HepG2 (cell line): ENCODE data around the gene GLRA1. TPM values are rescaled to one million over a fixed set of nuclear protein-coding genes. Genes with fewer than 3 reads are reported as not detected.

Experiments
- ATAC-seq: fragments of 200-7000 bp; cut with Tn5 transposase; 3 replicates; pipeline ENCODE4 v1.9.1; 2020; ENCODE audit warnings: mild to moderate bottlenecking, moderate library complexity
- BruUV-seq: library from RNA; stranded (reverse); fragments of 400-500 nt; replicated peaks from 2 replicates; lab custom pipeline; 2021; lab: Mats Ljungman, UMichigan
- CTCF ChIA-PET: fragments of 300-600 bp; formaldehyde crosslinking; extraction: SDS; loops from one replicate; lab custom pipeline; 2021; ENCODE audit warnings: low total read pairs, inconsistent platforms, low intra/inter-chr PET ratio; lab: Yijun Ruan, JAX
- POLR2A ChIA-PET: fragments of 350-600 bp; sonication (Branson Sonifier 250); formaldehyde crosslinking; loops from one replicate; lab custom pipeline; 2020; ENCODE audit warnings: antibody characterized with exemption, inconsistent platforms; lab: Yijun Ruan, JAX
- DNase-seq: peaks from one replicate; pipeline ENCODE4 v3.0.0-alpha.2; 2015; ENCODE audit warnings: low spot score
- FAIRE-seq: peaks from 3 replicates; lab custom pipeline; 2011; peaks lifted over from hg19 to GRCh38; lab: Jason Lieb, UNC
- H2AFZ ChIP-seq: one replicate; pipeline ENCODE4 v1.6.1; 2011; ENCODE audit warnings: low read length, inconsistent platforms
- H3K27ac ChIP-seq: fragments of 300-600 bp; 3 replicates; pipeline ENCODE4 v1.8.0; 2011; ENCODE audit warnings: mixed run types, mild to moderate bottlenecking, mixed read lengths, low read length, inconsistent platforms; ENCODE audit not compliant: insufficient read depth; ENCODE audit errors: extremely low read length
- H3K27me3 ChIP-seq, 2 experiments: fragments of 200-600 bp in 1 of 2; 2 replicates in 1 of 2; 3 replicates in 1 of 2; pipeline versions ENCODE4 v1.6.0 to v1.8.0; 2011; ENCODE audit warnings: low read length in 2 of 2, mild to moderate bottlenecking in 2 of 2, moderate library complexity in 2 of 2, inconsistent platforms in 1 of 2; ENCODE audit not compliant: insufficient read depth in 2 of 2, control insufficient read depth in 1 of 2
- H3K36me3 ChIP-seq, 2 experiments: fragments of 200-600 bp in 1 of 2; replicated peaks in 1 of 2; 2 replicates in 1 of 2; 3 replicates in 1 of 2; pipeline versions ENCODE4 v1.5.1 to v1.8.0; 2011; ENCODE audit warnings: low read length in 2 of 2, inconsistent platforms in 1 of 2; ENCODE audit not compliant: insufficient read depth in 2 of 2, control insufficient read depth in 1 of 2
- H3K4me1 ChIP-seq: 2 replicates; pipeline ENCODE4 v1.5.1; 2012; ENCODE audit warnings: low read length, inconsistent platforms; ENCODE audit not compliant: insufficient read depth
- H3K4me2 ChIP-seq: 2 replicates; pipeline ENCODE4 v1.6.0; 2011; ENCODE audit warnings: low read depth, low read length, inconsistent platforms
- H3K4me3 ChIP-seq, 3 experiments: fragments of 200-600 bp in 1 of 3; sonication (generic), shearing (Covaris generic) in 1 of 3; replicated peaks in 1 of 3; 2 replicates each; pipeline ENCODE4 v1.5.1; 2011 to 2016; ENCODE audit warnings: low read length in 3 of 3, inconsistent platforms in 2 of 3, low read depth in 2 of 3, mild to moderate bottlenecking in 2 of 3, control low read depth in 1 of 3, mixed read lengths in 1 of 3; ENCODE audit not compliant: insufficient read depth in 1 of 3
- H3K79me2 ChIP-seq: one replicate; pipeline ENCODE4 v1.6.1; 2011; ENCODE audit warnings: low read length, inconsistent platforms; ENCODE audit not compliant: insufficient read depth
- H3K9ac ChIP-seq: 2 replicates; pipeline ENCODE4 v1.6.0; 2011; ENCODE audit warnings: mild to moderate bottlenecking, low read depth, low read length, inconsistent platforms; ENCODE audit not compliant: insufficient read depth
- H3K9me3 ChIP-seq: 2 replicates; pipeline ENCODE4 v1.5.1; 2012; ENCODE audit warnings: mild to moderate bottlenecking, low read length
- H4K20me1 ChIP-seq: 2 replicates; pipeline ENCODE4 v1.6.0; 2011; ENCODE audit warnings: inconsistent platforms, mild to moderate bottlenecking, low read length, moderate library complexity; ENCODE audit not compliant: insufficient read depth
- ARID5B ChIP-seq: IDR thresholded peaks from 2 replicates; pipeline ENCODE4 v1.4.0; 2020; ENCODE audit warnings: mild to moderate bottlenecking, missing genetic modification reagents
- ATAD3A ChIP-seq: sonication (generic); formaldehyde crosslinking; IDR thresholded peaks from 2 replicates; pipeline ENCODE4 v1.4.0; 2020; ENCODE audit warnings: missing genetic modification reagents
- NR2F6 ChIP-seq, 2 experiments: IDR thresholded peaks; 2 replicates each; pipeline ENCODE4 v1.6.1; 2016; ENCODE audit warnings: antibody characterized with exemption in 1 of 2, mild to moderate bottlenecking in 1 of 2
- ZBTB25 ChIP-seq: IDR thresholded peaks from 2 replicates; pipeline ENCODE4 v1.6.1; 2018; ENCODE audit warnings: missing genetic modification reagents
- ZMYM4 ChIP-seq: sonication (generic); formaldehyde crosslinking; IDR thresholded peaks from 2 replicates; pipeline ENCODE4 v1.8.1; 2023; ENCODE audit warnings: mild to moderate bottlenecking, missing genetic modification reagents
- ZNF674 ChIP-seq: sonication (generic); formaldehyde crosslinking; IDR thresholded peaks from 2 replicates; pipeline ENCODE4 v1.5.0; 2020; ENCODE audit warnings: low read depth, mild to moderate bottlenecking, missing genetic modification reagents
- ZNF770 ChIP-seq: sonication (generic); formaldehyde crosslinking; IDR thresholded peaks from 2 replicates; pipeline ENCODE4 v1.5.0; 2020; ENCODE audit warnings: mild to moderate bottlenecking, missing genetic modification reagents
- WGBS: methylation state at CpG from one replicate; pipeline ENCODE4 v1.1.6; 2017; ENCODE audit warnings: low lambda C conversion rate; 5-methylcytosine and 5-hydroxymethylcytosine counted together
- in situ Hi-C: cut with HindIII; loops from 2 replicates; pipeline ENCODE4 v1.10.0; 2017; ENCODE audit warnings: low pct_unique_long_range_greater_than_20kb; ENCODE audit not compliant: extremely low pct_ligation_motif_present
- intact Hi-C: fragments of 100-400 bp; cut with micrococcal nuclease; formaldehyde crosslinking; loops from one replicate; pipeline ENCODE4 v1.10.0; 2022; ENCODE audit not compliant: unreplicated experiment
- polyA plus RNA-seq, 8 experiments: library from polyadenylated mRNA; depleted of rRNA in 3 of 8; stranded (reverse) in 7 of 8; unstranded in 1 of 8; fragments of >200 nt; fragmentation: Illumina TruSeq in 4 of 8; extraction: Trizol in 4 of 8; gene quantifications; 2 replicates each; pipeline versions ENCODE4 v1.2.1 to v1.2.3, GENCODE V29; 2011 to 2016; ENCODE audit warnings: low read depth in 4 of 8, missing spikeins in 1 of 8, mixed read lengths in 1 of 8; ENCODE audit not compliant: insufficient read depth in 1 of 8
- total RNA-seq, 5 experiments: library from RNA; depleted of rRNA; stranded (reverse); fragments of >200 nt; fragmentation: Illumina TruSeq; extraction: Trizol; gene quantifications; 2 replicates each; pipeline ENCODE4 v1.2.3, GENCODE V29; 2016; ENCODE audit warnings: low read depth in 1 of 5

The GLRA1 gene
- total and polyA plus RNA-seq, 2 of the 13 experiments (the other 11 are each of a cell fraction or from before 2014, with no cell fraction given): not detected

GRCh38 chr5:151787817-151788216, 136.8 kb downstream of the GLRA1 start:
- intact Hi-C loops: no loop called here
- CTCF ChIA-PET: no interaction called here
- POLR2A ChIA-PET: interaction anchor here (1.1 to 4.0 kb wide), 2 partner anchors 13 to 16 kb away, joined by 3 to 25 read pairs; partner anchors contain the start of gene G3BP1

More at GRCh38 chr5:151787817-151788216, 136.8 kb downstream of the GLRA1 start:
- Histone ChIP-seq H3K4me3 (no peak overlapping the region), H3K79me2 (peaks cover 79% of the 10 kb centered on the region), H3K9ac (no peak overlapping the region), H2AFZ (no peak overlapping the region), H3K27ac (no peak overlapping the region), H3K36me3 (peaks cover 19 to 41% of the 10 kb centered on the region in 2 experiments), H3K9me3 (no peaks in the 10 kb centered on the region), H3K27me3 (no peaks in the 10 kb centered on the region), H3K4me1 (peaks cover 38% of the 10 kb centered on the region), H3K4me2 (no peak overlapping the region), H4K20me1 (peaks cover 49% of the 10 kb centered on the region)
- FAIRE-seq: no peak
- TF ChIP-seq ZBTB25 (CRISPR knock-in tag) (no peak), ZMYM4 (CRISPR knock-in tag) (0 out of 2 replicates have a peak, but pooled peaks have one; percentile 19), ARID5B (CRISPR knock-in tag) (0 out of 2 replicates have a peak, but pooled peaks have one; percentile 10), NR2F6 (IDR thresholded peaks at IDR 0.05) (no peak), NR2F6 (CRISPR knock-in tag; IDR thresholded peaks at IDR 0.05) (peak; percentile 31; the same call in 1 of the 2 replicates), ZNF770 (peak; percentile 95), ATAD3A (no peak), ZNF674 (CRISPR knock-in tag) (no peak)
- 70% methylated on average over 6 of the region's 6 CpGs for WGBS
- DNase-seq: no peak
- no TSS peak for BruUV-seq
- peak; percentile 28; the same call in 1 of the 3 replicates for ATAC-seq
- in situ Hi-C loops: no loop called here
